HepG2 (cell line): ENCODE data around the gene INHBC. TPM values are rescaled to one million over a fixed set of nuclear protein-coding genes. Genes with fewer than 3 reads are reported as not detected.

Experiments
- BCLAF1 ChIP-seq: fragments of 450-650 bp; IDR thresholded peaks from 2 replicates; pipeline ENCODE4 v1.6.1; 2017; ENCODE audit warnings: mild to moderate bottlenecking
- CBX5 ChIP-seq: sonication (generic); formaldehyde crosslinking; IDR thresholded peaks from 2 replicates; pipeline ENCODE4 v1.4.0; 2020; ENCODE audit warnings: missing genetic modification reagents, borderline replicate concordance
- NCOA1 ChIP-seq: sonication (generic); formaldehyde crosslinking; IDR thresholded peaks from 2 replicates; pipeline ENCODE4 v1.9.0; 2021; ENCODE audit warnings: missing genetic modification reagents
- NFRKB ChIP-seq: fragments of 450-650 bp; IDR thresholded peaks from 2 replicates; pipeline ENCODE4 v1.6.1; 2017
- PHF5A ChIP-seq: IDR thresholded peaks from one replicate; pipeline ENCODE4 v1.6.1; 2018; ENCODE audit warnings: low read depth, missing genetic modification reagents; ENCODE audit not compliant: unreplicated experiment
- RFXAP ChIP-seq: sonication (generic); formaldehyde crosslinking; IDR thresholded peaks from 2 replicates; pipeline ENCODE4 v1.4.0; 2020; ENCODE audit warnings: missing genetic modification reagents, borderline replicate concordance
- SMAD9 ChIP-seq: sonication (generic); formaldehyde crosslinking; IDR thresholded peaks from 2 replicates; pipeline ENCODE4 v1.5.1; 2020; ENCODE audit warnings: mild to moderate bottlenecking, missing genetic modification reagents
- ZBTB40 ChIP-seq, 2 experiments: fragments of 450-650 bp in 1 of 2; sonication (generic) in 1 of 2; formaldehyde crosslinking in 1 of 2; IDR thresholded peaks; 2 replicates each; pipeline versions ENCODE4 v1.6.1 to v1.8.0; 2016 to 2022; ENCODE audit warnings: antibody characterized with exemption in 1 of 2, mild to moderate bottlenecking in 1 of 2, missing genetic modification reagents in 1 of 2
- ZIK1 ChIP-seq: sonication (generic); formaldehyde crosslinking; IDR thresholded peaks from 2 replicates; pipeline ENCODE4 v1.5.0; 2020; ENCODE audit warnings: mild to moderate bottlenecking, low read depth, missing genetic modification reagents, borderline replicate concordance
- ZNF3 ChIP-seq: IDR thresholded peaks from 2 replicates; pipeline ENCODE4 v1.7.0; 2017; ENCODE audit warnings: inconsistent platforms
- ZNF562 ChIP-seq: sonication (generic); formaldehyde crosslinking; IDR thresholded peaks from 2 replicates; pipeline ENCODE4 v1.8.0; 2022; ENCODE audit warnings: missing genetic modification reagents, borderline replicate concordance
- ZNF678 ChIP-seq: sonication (generic); formaldehyde crosslinking; IDR thresholded peaks from 2 replicates; pipeline ENCODE4 v1.4.0; 2020; ENCODE audit warnings: mild to moderate bottlenecking, missing genetic modification reagents
- ZNF790 ChIP-seq: sonication (generic); formaldehyde crosslinking; IDR thresholded peaks from 2 replicates; pipeline ENCODE4 v1.8.0; 2022; ENCODE audit warnings: missing genetic modification reagents, mild to moderate bottlenecking, borderline replicate concordance
- polyA plus RNA-seq, 8 experiments: library from polyadenylated mRNA; depleted of rRNA in 3 of 8; stranded (reverse) in 7 of 8; unstranded in 1 of 8; fragments of >200 nt; fragmentation: Illumina TruSeq in 4 of 8; extraction: Trizol in 4 of 8; gene quantifications; 2 replicates each; pipeline versions ENCODE4 v1.2.1 to v1.2.3, GENCODE V29; 2011 to 2016; ENCODE audit warnings: low read depth in 4 of 8, missing spikeins in 1 of 8, mixed read lengths in 1 of 8; ENCODE audit not compliant: insufficient read depth in 1 of 8
- total RNA-seq, 5 experiments: library from RNA; depleted of rRNA; stranded (reverse); fragments of >200 nt; fragmentation: Illumina TruSeq; extraction: Trizol; gene quantifications; 2 replicates each; pipeline ENCODE4 v1.2.3, GENCODE V29; 2016; ENCODE audit warnings: low read depth in 1 of 5
- TF ChIP-seq, protein P1 (sequence below): sonication (generic); formaldehyde crosslinking; IDR thresholded peaks from 2 replicates; pipeline ENCODE4 v1.9.0; 2022; ENCODE audit warnings: low read depth, missing genetic modification reagents

Gene INHBC
- total and polyA plus RNA-seq, 2 of the 13 experiments (the other 11 are each of a cell fraction or from before 2014, with no cell fraction given): 1.8 to 13.8 TPM

GRCh38 chr12:57459055-57459749 is 24.6 kb downstream of the INHBC start (continued):
- TF ChIP-seq ZNF790 (no peak), BCLAF1 (no peak), ZIK1 (CRISPR knock-in tag) (no peak), ZBTB40 (IDR thresholded peaks at IDR 0.05) (no peak), ZBTB40 (CRISPR knock-in tag; IDR thresholded peaks at IDR 0.05) (no peak), PHF5A (CRISPR knock-in tag) (no peak), RFXAP (CRISPR knock-in tag) (no peak), ZNF678 (CRISPR knock-in tag) (no peak), SMAD9 (no peak), NFRKB (no peak), ZNF562 (CRISPR knock-in tag) (no peak), NCOA1 (CRISPR knock-in tag) (no peak), ZNF3 (CRISPR knock-in tag) (no peak), CBX5 (CRISPR knock-in tag) (peak; percentile 22; the same call in 1 of the 2 replicates)
- TF ChIP-seq, protein P1, sequence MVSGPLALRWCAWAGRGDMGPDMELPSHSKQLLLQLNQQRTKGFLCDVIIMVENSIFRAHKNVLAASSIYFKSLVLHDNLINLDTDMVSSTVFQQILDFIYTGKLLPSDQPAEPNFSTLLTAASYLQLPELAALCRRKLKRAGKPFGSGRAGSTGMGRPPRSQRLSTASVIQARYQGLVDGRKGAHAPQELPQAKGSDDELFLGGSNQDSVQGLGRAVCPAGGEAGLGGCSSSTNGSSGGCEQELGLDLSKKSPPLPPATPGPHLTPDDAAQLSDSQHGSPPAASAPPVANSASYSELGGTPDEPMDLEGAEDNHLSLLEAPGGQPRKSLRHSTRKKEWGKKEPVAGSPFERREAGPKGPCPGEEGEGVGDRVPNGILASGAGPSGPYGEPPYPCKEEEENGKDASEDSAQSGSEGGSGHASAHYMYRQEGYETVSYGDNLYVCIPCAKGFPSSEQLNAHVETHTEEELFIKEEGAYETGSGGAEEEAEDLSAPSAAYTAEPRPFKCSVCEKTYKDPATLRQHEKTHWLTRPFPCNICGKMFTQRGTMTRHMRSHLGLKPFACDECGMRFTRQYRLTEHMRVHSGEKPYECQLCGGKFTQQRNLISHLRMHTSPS (CRISPR knock-in tag): no peak
